ENCODE data around the gene PSMB8.

PSMB8 gene

DNA sequence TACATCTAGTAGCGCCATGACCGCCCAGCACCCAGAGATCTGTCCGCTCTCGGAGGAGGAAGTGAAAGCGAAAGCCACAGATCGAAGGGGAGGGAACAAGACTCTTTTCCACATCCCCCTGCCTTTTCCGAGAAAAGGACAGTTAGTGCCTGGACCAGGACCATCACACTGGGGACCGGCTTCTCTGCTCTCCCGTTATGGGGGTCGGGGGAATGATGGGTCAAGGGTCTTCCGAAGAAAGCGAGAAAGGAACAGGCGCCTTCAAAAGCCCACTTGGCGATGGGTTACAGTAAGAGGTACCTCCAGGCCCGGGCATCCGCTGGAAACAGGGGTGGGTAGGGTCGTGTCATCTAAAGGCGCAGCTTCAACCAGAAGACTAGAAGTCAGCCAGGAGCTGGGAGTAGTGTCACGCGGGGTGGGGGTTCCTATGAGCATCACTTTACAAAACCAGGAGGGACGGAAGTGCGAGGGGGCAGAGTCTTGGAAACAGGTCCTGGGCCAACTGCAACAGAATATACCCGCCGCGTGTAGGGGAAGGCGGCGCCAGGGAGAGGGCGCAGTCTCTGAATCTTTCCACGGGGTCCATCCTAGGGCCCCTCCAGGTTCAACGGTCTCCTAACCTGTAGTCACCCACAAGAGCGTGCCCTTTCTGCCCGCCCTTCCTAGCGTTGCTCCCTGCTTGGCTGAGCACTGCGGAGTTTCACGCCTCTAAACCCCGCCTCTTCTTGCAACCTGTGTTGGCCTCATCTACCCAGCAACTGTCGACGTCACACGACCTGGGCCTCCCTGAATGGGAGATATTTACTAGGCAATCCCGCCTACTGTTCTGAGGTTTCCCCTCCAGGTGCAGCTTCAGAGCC, at the start of gene PSMB8:
PSMB8 (minus strand) TSS at position 69 of the 860 bp plus-strand sequence; CDS start at position 18, 51 bp downstream.
- TF ChIP-seq, protein P1, sequence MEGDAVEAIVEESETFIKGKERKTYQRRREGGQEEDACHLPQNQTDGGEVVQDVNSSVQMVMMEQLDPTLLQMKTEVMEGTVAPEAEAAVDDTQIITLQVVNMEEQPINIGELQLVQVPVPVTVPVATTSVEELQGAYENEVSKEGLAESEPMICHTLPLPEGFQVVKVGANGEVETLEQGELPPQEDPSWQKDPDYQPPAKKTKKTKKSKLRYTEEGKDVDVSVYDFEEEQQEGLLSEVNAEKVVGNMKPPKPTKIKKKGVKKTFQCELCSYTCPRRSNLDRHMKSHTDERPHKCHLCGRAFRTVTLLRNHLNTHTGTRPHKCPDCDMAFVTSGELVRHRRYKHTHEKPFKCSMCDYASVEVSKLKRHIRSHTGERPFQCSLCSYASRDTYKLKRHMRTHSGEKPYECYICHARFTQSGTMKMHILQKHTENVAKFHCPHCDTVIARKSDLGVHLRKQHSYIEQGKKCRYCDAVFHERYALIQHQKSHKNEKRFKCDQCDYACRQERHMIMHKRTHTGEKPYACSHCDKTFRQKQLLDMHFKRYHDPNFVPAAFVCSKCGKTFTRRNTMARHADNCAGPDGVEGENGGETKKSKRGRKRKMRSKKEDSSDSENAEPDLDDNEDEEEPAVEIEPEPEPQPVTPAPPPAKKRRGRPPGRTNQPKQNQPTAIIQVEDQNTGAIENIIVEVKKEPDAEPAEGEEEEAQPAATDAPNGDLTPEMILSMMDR (IDR thresholded peaks at IDR 0.05; ENCODE audit: insufficient read depth, missing control alignments): no peak
- DNase-seq (ENCODE audit: insufficient read length, low spot score): peak; percentile 91
- FAIRE-seq: no peak

DNA sequence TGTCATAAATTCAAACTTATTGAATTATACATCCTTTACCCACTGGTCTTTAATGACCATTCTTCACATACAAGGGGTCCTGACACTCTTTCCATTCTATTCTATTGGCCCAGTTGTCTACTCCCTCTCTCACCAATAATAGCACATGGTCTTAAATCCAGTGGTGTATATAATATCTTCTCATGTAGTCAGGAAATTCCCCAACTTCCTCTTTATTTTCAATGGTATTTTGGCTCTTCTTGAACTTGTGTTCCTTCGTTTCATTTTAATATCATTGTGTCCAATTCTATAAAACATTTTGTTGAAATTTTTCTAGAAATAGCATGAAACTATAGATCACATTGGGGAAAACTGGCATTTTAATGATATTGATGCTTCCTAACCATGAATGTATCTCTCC, 47.0 kb upstream of the PSMB8 start:
- no peak for DNase-seq (ENCODE audit: insufficient read length, low spot score)
- TF ChIP-seq, protein P1 (IDR thresholded peaks at IDR 0.05; ENCODE audit: insufficient read depth, missing control alignments): no peak
- no peak for FAIRE-seq

GRCh38 chr6:32889533-32889932, 45.7 kb upstream of the PSMB8 start:
- TF ChIP-seq, protein P1 (IDR thresholded peaks at IDR 0.05; ENCODE audit: insufficient read depth, missing control alignments): no peak

GRCh38 chr6:32888576-32888975, 44.7 kb upstream of the PSMB8 start:
- FAIRE-seq: no peak
- TF ChIP-seq, protein P1 (IDR thresholded peaks at IDR 0.05; ENCODE audit: insufficient read depth, missing control alignments): no peak
- DNase-seq (ENCODE audit: insufficient read length, low spot score): no peak

More at GRCh38 chr6:32889533-32889932, 45.7 kb upstream of the PSMB8 start:
- DNase-seq (ENCODE audit: insufficient read length, low spot score) (no peak), FAIRE-seq (no peak)

GRCh38 chr6:32887616-32888015, 43.8 kb upstream of the PSMB8 start:
- TF ChIP-seq, protein P1 (IDR thresholded peaks at IDR 0.05; ENCODE audit: insufficient read depth, missing control alignments): no peak
- DNase-seq (ENCODE audit: insufficient read length, low spot score) (no peak), FAIRE-seq (no peak)

GRCh38 chr6:32886681-32887383, 43.0 kb upstream of the PSMB8 start:
- DNase-seq (ENCODE audit: insufficient read length, low spot score) (no peak), FAIRE-seq (no peak)
- TF ChIP-seq, protein P1 (IDR thresholded peaks at IDR 0.05; ENCODE audit: insufficient read depth, missing control alignments): no peak

Data from D721Med (cell line).